Sigmoid colon (tissue), 7 donors: ENCODE measurements around the gene TIMM10. TPM values are rescaled to one million over a fixed set of nuclear protein-coding genes. Genes with fewer than 3 reads are reported as not detected.

Experiments used
- DNase-seq: peaks from one replicate; pipeline ENCODE4 v3.0.0-alpha.2; 2019
- H3K27ac ChIP-seq, 4 donors: fragments of 200-600 bp; sonication (generic); one replicate each; pipeline ENCODE4 v1.5.1; 2016 to 2019; ENCODE audit warnings: mild to moderate bottlenecking in 1 of 4
- H3K27me3 ChIP-seq, 3 donors: fragments of 200-600 bp; sonication (generic); one replicate each; pipeline ENCODE4 v1.5.1; 2019; ENCODE audit warnings: mild to moderate bottlenecking in 1 of 3
- H3K36me3 ChIP-seq, 4 donors: fragments of 200-600 bp; sonication (generic); one replicate each; pipeline ENCODE4 v1.5.1; 2016 to 2019
- H3K4me1 ChIP-seq, 4 donors: fragments of 200-600 bp; sonication (generic); one replicate each; pipeline ENCODE4 v1.5.1; 2017 to 2019
- H3K4me3 ChIP-seq, 4 donors: fragments of 200-600 bp; sonication (generic); one replicate each; pipeline ENCODE4 v1.5.1; 2017 to 2019; ENCODE audit warnings: mild to moderate bottlenecking in 2 of 4, moderate library complexity in 1 of 4
- H3K9me3 ChIP-seq, 4 donors: fragments of 200-600 bp in 3 of 4; sonication (generic) in 3 of 4; one replicate each; pipeline versions ENCODE4 v1.5.1 to v1.6.1; 2013 to 2019
- EP300 ChIP-seq, 4 donors: sonication (generic); formaldehyde crosslinking; IDR thresholded peaks; one replicate each; pipeline ENCODE4 v1.6.1; 2017; ENCODE audit warnings: antibody characterized with exemption in 4 of 4
- POLR2A ChIP-seq, 2 donors: fragments of 450-650 bp; IDR thresholded peaks; one replicate each; pipeline ENCODE4 v1.6.1; 2016; ENCODE audit warnings: antibody characterized with exemption in 2 of 2, mild to moderate bottlenecking in 2 of 2, moderate library complexity in 2 of 2
- POLR2AphosphoS5 ChIP-seq, 4 donors: sonication (generic); formaldehyde crosslinking; IDR thresholded peaks; one replicate each; pipeline ENCODE4 v1.6.1; 2017; ENCODE audit warnings: antibody characterized with exemption in 4 of 4
- WGBS, 2 donors: extraction: QIAGEN DNeasy Blood & Tissue Kit; methylation state at CpG; one replicate each; pipeline ENCODE4 v1.1.7; 2013; 5-methylcytosine and 5-hydroxymethylcytosine counted together
- intact Hi-C: fragments of 100-400 bp; cut with DNase I; formaldehyde crosslinking; loops from one replicate; pipeline ENCODE4 v1.15.1; 2023
- polyA plus RNA-seq, 3 donors: library from polyadenylated mRNA; stranded (reverse); fragments of 200-250 nt; gene quantifications; one replicate each; pipeline ENCODE4 v1.2.3, GENCODE V29; 2013
- total RNA-seq, 4 donors: library from RNA; depleted of rRNA; stranded (reverse); fragments of >200 nt; gene quantifications; one replicate each; pipeline ENCODE4 v1.1.0, GENCODE V29; 2016
- TF ChIP-seq, protein P1 (sequence below), 4 experiments: fragments of 450-650 bp in 3 of 4; fragments of 200-600 bp in 1 of 4; IDR thresholded peaks; one replicate each; pipeline ENCODE4 v1.5.1; 2016 to 2019; ENCODE audit warnings: antibody characterized with exemption in 4 of 4, mild to moderate bottlenecking in 3 of 4, moderate library complexity in 2 of 4
- donor health status: healthy with polysubstance abuse.
- donor health status: Bipolar disorder and iron deficiency.
- donor health status: healthy.

The TIMM10 gene
- total and polyA plus RNA-seq, 7 donors, result 22.4 to 62.9 (median 48.0) TPM

DNA sequence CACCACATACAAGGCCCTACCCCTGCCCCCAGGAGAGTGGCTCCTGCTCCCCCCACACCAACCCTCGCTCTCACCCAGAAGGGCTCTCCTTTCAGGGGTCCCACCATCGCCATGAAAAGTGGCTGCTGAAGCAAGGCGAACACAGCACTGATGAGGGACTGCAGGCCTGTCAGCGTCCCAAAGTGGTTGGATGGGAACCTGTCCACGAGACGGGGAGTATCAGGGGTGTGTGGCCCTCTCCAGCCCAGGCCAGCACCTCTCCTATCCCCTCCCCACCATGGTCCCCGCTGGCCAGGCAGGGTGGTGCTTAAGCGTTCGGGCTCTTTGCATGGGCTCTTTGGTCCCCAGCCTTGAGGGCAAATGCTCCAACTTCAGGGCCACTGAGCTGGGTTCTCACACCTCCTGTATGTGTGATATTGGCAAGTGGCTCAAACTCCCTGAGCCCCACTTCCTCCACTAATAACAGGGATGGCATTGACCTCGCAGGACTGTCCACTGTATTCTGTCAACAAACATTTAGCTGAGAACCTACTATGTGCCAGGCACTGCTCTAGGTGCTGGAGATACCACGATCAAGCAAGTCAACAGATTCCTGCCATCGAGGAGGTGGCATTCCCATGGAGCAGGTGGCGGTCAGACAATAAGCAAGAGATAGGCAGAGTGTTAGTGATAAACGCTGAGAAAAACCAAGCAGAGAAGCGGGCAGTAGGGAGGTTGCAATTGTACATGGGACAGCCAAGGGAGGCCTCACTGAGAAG lies 43.4 kb downstream of the TIMM10 start:
- intact Hi-C loops, result no loop called here

DNA sequence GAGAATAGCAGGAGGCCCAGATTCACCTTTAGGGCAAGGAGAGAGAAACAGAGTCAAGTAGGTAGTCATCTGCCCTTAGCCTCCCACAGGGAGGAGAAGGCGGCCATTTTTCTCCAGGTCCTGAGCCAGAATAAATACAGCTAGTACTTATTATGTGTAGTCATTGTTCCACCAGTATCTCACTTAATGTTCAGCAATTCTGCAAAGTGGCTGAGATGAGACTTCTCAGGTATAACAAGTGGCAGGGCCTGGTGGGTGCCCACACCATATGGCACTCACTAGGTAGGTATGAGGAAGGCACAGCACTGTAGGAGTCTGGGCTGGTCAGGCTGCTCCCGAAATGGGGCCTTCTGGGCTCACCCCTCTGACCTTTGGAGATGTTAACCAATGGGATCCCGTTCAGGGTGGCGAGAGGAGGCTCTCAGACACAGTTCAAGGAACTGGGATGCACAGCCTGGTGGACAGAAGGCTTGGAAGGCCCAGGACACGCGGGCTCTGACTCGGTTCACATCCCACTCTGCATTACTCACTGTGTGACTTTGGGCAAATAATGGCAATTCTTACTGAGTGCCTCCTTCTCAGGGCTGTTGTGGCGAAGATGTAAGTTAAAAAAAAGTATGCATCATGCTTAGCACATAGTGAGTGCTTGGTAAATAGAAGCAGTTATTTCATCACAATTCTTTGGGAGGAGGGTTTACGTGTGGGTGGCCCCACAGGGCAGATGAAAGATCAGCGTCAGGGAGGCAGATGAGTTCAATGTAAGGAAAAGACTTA lies 45.1 kb downstream of the TIMM10 start:
- no peak for DNase-seq
- 91 to 94% methylated on average over 10 of the region's 10 CpGs for WGBS, 2 donors
- no peak for TF ChIP-seq POLR2A (IDR thresholded peaks at IDR 0.05)
- no peak for TF ChIP-seq POLR2AphosphoS5 (IDR thresholded peaks at IDR 0.05)
- no peak for TF ChIP-seq EP300 (IDR thresholded peaks at IDR 0.05)
- TF ChIP-seq, protein P1, sequence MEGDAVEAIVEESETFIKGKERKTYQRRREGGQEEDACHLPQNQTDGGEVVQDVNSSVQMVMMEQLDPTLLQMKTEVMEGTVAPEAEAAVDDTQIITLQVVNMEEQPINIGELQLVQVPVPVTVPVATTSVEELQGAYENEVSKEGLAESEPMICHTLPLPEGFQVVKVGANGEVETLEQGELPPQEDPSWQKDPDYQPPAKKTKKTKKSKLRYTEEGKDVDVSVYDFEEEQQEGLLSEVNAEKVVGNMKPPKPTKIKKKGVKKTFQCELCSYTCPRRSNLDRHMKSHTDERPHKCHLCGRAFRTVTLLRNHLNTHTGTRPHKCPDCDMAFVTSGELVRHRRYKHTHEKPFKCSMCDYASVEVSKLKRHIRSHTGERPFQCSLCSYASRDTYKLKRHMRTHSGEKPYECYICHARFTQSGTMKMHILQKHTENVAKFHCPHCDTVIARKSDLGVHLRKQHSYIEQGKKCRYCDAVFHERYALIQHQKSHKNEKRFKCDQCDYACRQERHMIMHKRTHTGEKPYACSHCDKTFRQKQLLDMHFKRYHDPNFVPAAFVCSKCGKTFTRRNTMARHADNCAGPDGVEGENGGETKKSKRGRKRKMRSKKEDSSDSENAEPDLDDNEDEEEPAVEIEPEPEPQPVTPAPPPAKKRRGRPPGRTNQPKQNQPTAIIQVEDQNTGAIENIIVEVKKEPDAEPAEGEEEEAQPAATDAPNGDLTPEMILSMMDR (IDR thresholded peaks at IDR 0.05), result no peak
- Histone ChIP-seq H3K27me3 (peaks cover 15 to 39% (median 29%) of the 10 kb centered on the region in 3 donors), H3K4me3 (no peak overlapping the region), H3K27ac (no peak overlapping the region), H3K4me1 (peaks cover 0 to 15% (median 11%) of the 10 kb centered on the region in 4 donors), H3K9me3 (no peaks in the 10 kb centered on the region), H3K36me3 (peaks cover 31 to 70% (median 43%) of the 10 kb centered on the region in 4 donors)
- intact Hi-C loops, result no loop called here

More for the DNA sequence above, 43.4 kb downstream of the TIMM10 start:
- WGBS, 2 donors, result 95 to 96% methylated on average over 15 of the region's 15 CpGs
- H3K4me1 ChIP-seq, result peaks cover 0 to 14% (median 11%) of the 10 kb centered on the region in 4 donors
- peaks cover 14 to 36% (median 25%) of the 10 kb centered on the region in 3 donors for H3K27me3 ChIP-seq
- no peak for DNase-seq
- TF ChIP-seq EP300 (IDR thresholded peaks at IDR 0.05) (no peak), POLR2AphosphoS5 (IDR thresholded peaks at IDR 0.05) (no peak)
- TF ChIP-seq, protein P1 (IDR thresholded peaks at IDR 0.05), result no peak
- H3K9me3 ChIP-seq, result no peaks in the 10 kb centered on the region
- peaks cover 38 to 83% (median 45%) of the 10 kb centered on the region in 4 donors for H3K36me3 ChIP-seq
- H3K4me3 ChIP-seq, result no peak overlapping the region
- no peak overlapping the region for H3K27ac ChIP-seq

DNA sequence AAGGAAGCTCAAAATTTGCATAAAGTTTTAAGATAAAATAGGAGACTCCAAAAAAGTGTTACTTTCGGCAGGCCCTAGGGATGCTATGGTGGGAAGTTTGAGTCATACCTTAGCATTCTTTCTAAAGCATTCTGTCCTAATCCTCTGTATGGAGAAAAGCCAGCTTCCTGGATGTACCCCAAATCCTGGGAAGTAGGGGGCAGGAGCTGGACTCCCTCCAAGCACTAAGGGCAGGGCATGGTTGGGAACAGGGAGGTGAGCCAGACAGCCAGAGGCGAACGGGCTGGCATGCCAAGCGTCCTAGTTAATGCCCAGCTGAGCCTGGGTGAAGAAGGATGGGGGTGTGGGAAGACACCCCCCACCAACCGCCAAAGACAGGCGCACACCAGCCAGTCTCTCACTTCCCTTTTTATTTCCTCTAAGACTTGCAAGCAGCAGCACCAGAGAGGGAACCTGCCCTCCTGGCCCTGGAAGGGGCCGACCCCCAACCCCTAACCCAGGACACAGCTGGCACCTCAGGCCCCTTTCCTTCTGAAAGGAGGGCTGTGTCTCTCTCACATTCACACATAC lies 46.3 kb downstream of the TIMM10 start:
- H3K27me3 ChIP-seq, result peaks cover 15 to 39% (median 29%) of the 10 kb centered on the region in 3 donors
- H3K9me3 ChIP-seq, result no peaks in the 10 kb centered on the region
- TF ChIP-seq, protein P1 (IDR thresholded peaks at IDR 0.05), result no peak
- TF ChIP-seq POLR2AphosphoS5 (IDR thresholded peaks at IDR 0.05), result no peak
- TF ChIP-seq EP300 (IDR thresholded peaks at IDR 0.05), result no peak
- no peak for TF ChIP-seq POLR2A (IDR thresholded peaks at IDR 0.05)
- no peak overlapping the region for H3K4me3 ChIP-seq
- 67 to 77% methylated on average over 7 of the region's 7 CpGs for WGBS, 2 donors
- intact Hi-C loops, result no loop called here
- no peak overlapping the region for H3K27ac ChIP-seq
- no peak for DNase-seq
- peaks cover 27 to 58% (median 38%) of the 10 kb centered on the region in 4 donors for H3K36me3 ChIP-seq
- peaks cover 0 to 15% (median 11%) of the 10 kb centered on the region in 4 donors for H3K4me1 ChIP-seq

DNA sequence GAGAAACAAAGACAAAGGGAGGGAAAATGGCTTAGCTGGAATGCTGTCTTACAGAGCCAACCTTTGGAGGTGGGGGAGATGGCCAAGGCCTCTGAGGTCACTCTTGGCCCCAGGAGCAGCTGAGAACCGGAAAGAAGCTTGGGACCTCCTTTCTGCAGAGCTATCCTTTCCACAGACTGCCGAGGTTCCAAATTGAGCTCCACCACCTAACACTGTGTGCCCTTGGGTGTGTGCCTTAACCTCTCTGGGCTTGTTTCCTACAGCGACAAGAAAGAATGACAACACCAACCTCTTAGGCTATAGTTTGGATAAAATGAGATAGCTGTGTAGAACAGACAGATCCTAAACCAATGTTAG lies 47.0 kb downstream of the TIMM10 start:
- no peaks in the 10 kb centered on the region for H3K9me3 ChIP-seq
- DNase-seq, result no peak
- H3K4me3 ChIP-seq, result no peak overlapping the region
- WGBS, 2 donors, result 76 to 81% methylated on average over 3 of the region's 3 CpGs
- H3K27ac ChIP-seq, result no peak overlapping the region
- H3K4me1 ChIP-seq, result peaks cover 0 to 15% (median 11%) of the 10 kb centered on the region in 4 donors
- intact Hi-C loops, result no loop called here
- TF ChIP-seq POLR2AphosphoS5 (IDR thresholded peaks at IDR 0.05) (no peak), POLR2A (IDR thresholded peaks at IDR 0.05) (no peak), EP300 (IDR thresholded peaks at IDR 0.05) (no peak)
- TF ChIP-seq, protein P1 (IDR thresholded peaks at IDR 0.05), result no peak
- peaks cover 21 to 51% (median 31%) of the 10 kb centered on the region in 4 donors for H3K36me3 ChIP-seq
- peaks cover 15 to 39% (median 29%) of the 10 kb centered on the region in 3 donors for H3K27me3 ChIP-seq
